ENCODE data around the gene CD46. TPM values are rescaled to one million over a fixed set of nuclear protein-coding genes. Genes with fewer than 3 reads are reported as not detected.

The CD46 gene
- total RNA-seq, 3 donors from 2014 or later: 203 to 283 (median 204) TPM

- no peak overlapping the region for H3K27ac ChIP-seq
- TF ChIP-seq POLR2A (IDR thresholded peaks at IDR 0.05) (no peak), CTCF (IDR thresholded peaks at IDR 0.05) (no peak), POLR2AphosphoS5 (IDR thresholded peaks at IDR 0.05) (no peak)
- H3K4me3 ChIP-seq: no peak overlapping the region
- no peaks in the 10 kb centered on the region for H3K27me3 ChIP-seq
- no peaks in the 10 kb centered on the region for H3K36me3 ChIP-seq
- H3K9me3 ChIP-seq: no peaks in the 10 kb centered on the region
- H3K4me1 ChIP-seq: no peaks in the 10 kb centered on the region
- intact Hi-C loops (cut with DNase I; ENCODE audit: low total_unique reads): no loop called here
- DNase-seq (ENCODE audit: low spot score in 2 of 2): no peak
These were observed 8.9 kb upstream of the CD46 start for GRCh38 chr1:207742850-207743555.

- intact Hi-C loops (cut with DNase I; ENCODE audit: low total_unique reads): no loop called here
- no peak for TF ChIP-seq POLR2A (IDR thresholded peaks at IDR 0.05)
- TF ChIP-seq CTCF (IDR thresholded peaks at IDR 0.05): no peak
- TF ChIP-seq POLR2AphosphoS5 (IDR thresholded peaks at IDR 0.05): no peak
- no peak overlapping the region for H3K27ac ChIP-seq
- H3K4me3 ChIP-seq: no peak overlapping the region
- no peaks in the 10 kb centered on the region for H3K36me3 ChIP-seq
- H3K9me3 ChIP-seq: no peaks in the 10 kb centered on the region
- no peaks in the 10 kb centered on the region for H3K4me1 ChIP-seq
- DNase-seq (ENCODE audit: low spot score in 2 of 2): no peak
- H3K27me3 ChIP-seq: no peaks in the 10 kb centered on the region
These were observed 7.8 kb upstream of the CD46 start for GRCh38 chr1:207744000-207744534.

- no peak for TF ChIP-seq POLR2A (IDR thresholded peaks at IDR 0.05)
- no peak for TF ChIP-seq CTCF (IDR thresholded peaks at IDR 0.05)
- no peak for TF ChIP-seq POLR2AphosphoS5 (IDR thresholded peaks at IDR 0.05)
- DNase-seq (ENCODE audit: low spot score in 2 of 2): no peak
- intact Hi-C loops (cut with DNase I; ENCODE audit: low total_unique reads): no loop called here
- Histone ChIP-seq H3K27me3 (no peaks in the 10 kb centered on the region), H3K36me3 (no peaks in the 10 kb centered on the region), H3K4me1 (peaks cover 0 to under 1% of the 10 kb centered on the region in 2 donors), H3K4me3 (no peak overlapping the region), H3K27ac (no peak overlapping the region), H3K9me3 (no peaks in the 10 kb centered on the region)
These were observed 6.6 kb upstream of the CD46 start for GRCh38 chr1:207745285-207745684.

- no peak overlapping the region for H3K27ac ChIP-seq
- H3K4me1 ChIP-seq: peaks cover 0 to 6% of the 10 kb centered on the region in 2 donors
- no peaks in the 10 kb centered on the region for H3K27me3 ChIP-seq
- no peaks in the 10 kb centered on the region for H3K9me3 ChIP-seq
- no peak for DNase-seq (ENCODE audit: low spot score in 2 of 2)
- H3K4me3 ChIP-seq: no peak overlapping the region
- no peaks in the 10 kb centered on the region for H3K36me3 ChIP-seq
- intact Hi-C loops (cut with DNase I; ENCODE audit: low total_unique reads): no loop called here
- no peak for TF ChIP-seq POLR2AphosphoS5 (IDR thresholded peaks at IDR 0.05)
- TF ChIP-seq CTCF (IDR thresholded peaks at IDR 0.05): no peak
- TF ChIP-seq POLR2A (IDR thresholded peaks at IDR 0.05): no peak
These were observed 5.8 kb upstream of the CD46 start for GRCh38 chr1:207745839-207746767.

Measured in breast epithelium (tissue), 4 donors.